IMR-90 (cell line): Measurements from ENCODE around the gene ACAP1.

ENCODE experiments used
- BHLHE40 ChIP-seq: fragments of 150-350 bp; IDR thresholded peaks from 2 replicates; pipeline ENCODE4 v1.6.1; 2016; ENCODE audit warnings: mild to moderate bottlenecking, low read depth, low read length
- CEBPB ChIP-seq: IDR thresholded peaks from 2 replicates; pipeline ENCODE4 v1.6.1; 2012; ENCODE audit warnings: low read depth, low read length, improper control_type of control experiment
- CHD1 ChIP-seq: IDR thresholded peaks from 2 replicates; pipeline ENCODE4 v1.6.1; 2012; ENCODE audit warnings: low read depth, low read length, improper control_type of control experiment
- FOS ChIP-seq: fragments of 150-350 bp; IDR thresholded peaks from 2 replicates; pipeline ENCODE4 v1.6.1; 2016; ENCODE audit warnings: low read depth, low read length
- MAFK ChIP-seq: IDR thresholded peaks from 2 replicates; pipeline ENCODE4 v1.6.1; 2012; ENCODE audit warnings: low read depth, low read length, improper control_type of control experiment
- MXI1 ChIP-seq: IDR thresholded peaks from 2 replicates; pipeline ENCODE4 v1.6.1; 2012; ENCODE audit warnings: low read depth, mild to moderate bottlenecking, low read length, moderate library complexity, borderline replicate concordance
- POLR2A ChIP-seq: IDR thresholded peaks from 2 replicates; pipeline ENCODE4 v1.6.1; 2012; ENCODE audit warnings: mild to moderate bottlenecking, low read depth, low read length
- RAD21 ChIP-seq: IDR thresholded peaks from 2 replicates; pipeline ENCODE4 v1.6.1; 2012; ENCODE audit warnings: low read length, improper control_type of control experiment
- RFX5 ChIP-seq: IDR thresholded peaks from 2 replicates; pipeline ENCODE4 v1.8.0; 2012; ENCODE audit warnings: low read depth, mild to moderate bottlenecking, low read length, moderate library complexity
- SMC3 ChIP-seq: fragments of 150-350 bp; IDR thresholded peaks from 2 replicates; pipeline ENCODE4 v1.6.1; 2016; ENCODE audit warnings: low read depth, mild to moderate bottlenecking, antibody characterized with exemption, low read length, moderate library complexity
- TF ChIP-seq, protein P1 (sequence below): conservative IDR thresholded peaks from 2 replicates; pipeline ENCODE4 v1.5.1; 2012; ENCODE audit warnings: mild to moderate bottlenecking, low read depth, low read length, improper control_type of control experiment
- TF ChIP-seq, protein P2 (sequence below): fragments of 150-350 bp; IDR thresholded peaks from 2 replicates; pipeline ENCODE4 v1.6.1; 2017; ENCODE audit warnings: mild to moderate bottlenecking, antibody characterized with exemption, low read length, low read depth
- TF ChIP-seq, protein P3 (sequence below): fragments of 150-350 bp; IDR thresholded peaks from 2 replicates; pipeline ENCODE4 v1.6.1; 2016; ENCODE audit warnings: low read depth, mild to moderate bottlenecking, low read length, moderate library complexity, borderline replicate concordance

DNA sequence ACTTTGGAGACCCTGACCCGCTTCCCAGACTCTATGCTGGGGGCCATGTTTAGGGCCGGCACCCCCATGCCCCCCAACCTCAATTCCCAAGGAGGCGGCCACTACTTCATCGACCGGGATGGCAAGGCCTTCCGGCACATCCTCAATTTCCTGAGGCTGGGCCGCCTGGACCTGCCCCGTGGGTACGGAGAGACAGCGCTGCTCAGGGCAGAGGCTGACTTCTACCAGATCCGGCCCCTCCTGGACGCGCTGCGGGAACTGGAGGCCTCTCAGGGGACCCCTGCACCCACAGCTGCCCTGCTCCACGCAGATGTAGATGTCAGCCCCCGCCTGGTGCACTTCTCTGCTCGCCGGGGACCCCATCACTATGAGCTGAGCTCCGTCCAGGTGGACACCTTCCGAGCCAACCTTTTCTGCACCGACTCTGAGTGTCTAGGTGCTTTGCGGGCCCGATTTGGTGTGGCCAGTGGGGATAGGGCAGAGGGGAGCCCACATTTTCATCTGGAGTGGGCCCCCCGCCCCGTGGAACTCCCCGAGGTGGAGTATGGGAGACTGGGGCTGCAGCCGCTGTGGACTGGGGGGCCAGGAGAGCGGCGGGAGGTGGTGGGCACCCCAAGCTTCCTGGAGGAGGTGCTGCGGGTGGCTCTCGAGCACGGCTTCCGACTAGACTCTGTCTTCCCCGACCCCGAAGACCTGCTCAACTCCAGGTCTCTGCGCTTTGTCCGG is 16.7 kb downstream of the ACAP1 start:
- TF ChIP-seq RAD21 (no peak), CEBPB (no peak), MAFK (no peak), BHLHE40 (no peak), POLR2A (no peak), MXI1 (no peak), RFX5 (no peak), CHD1 (no peak), SMC3 (no peak), FOS (no peak)
- TF ChIP-seq, protein P1, sequence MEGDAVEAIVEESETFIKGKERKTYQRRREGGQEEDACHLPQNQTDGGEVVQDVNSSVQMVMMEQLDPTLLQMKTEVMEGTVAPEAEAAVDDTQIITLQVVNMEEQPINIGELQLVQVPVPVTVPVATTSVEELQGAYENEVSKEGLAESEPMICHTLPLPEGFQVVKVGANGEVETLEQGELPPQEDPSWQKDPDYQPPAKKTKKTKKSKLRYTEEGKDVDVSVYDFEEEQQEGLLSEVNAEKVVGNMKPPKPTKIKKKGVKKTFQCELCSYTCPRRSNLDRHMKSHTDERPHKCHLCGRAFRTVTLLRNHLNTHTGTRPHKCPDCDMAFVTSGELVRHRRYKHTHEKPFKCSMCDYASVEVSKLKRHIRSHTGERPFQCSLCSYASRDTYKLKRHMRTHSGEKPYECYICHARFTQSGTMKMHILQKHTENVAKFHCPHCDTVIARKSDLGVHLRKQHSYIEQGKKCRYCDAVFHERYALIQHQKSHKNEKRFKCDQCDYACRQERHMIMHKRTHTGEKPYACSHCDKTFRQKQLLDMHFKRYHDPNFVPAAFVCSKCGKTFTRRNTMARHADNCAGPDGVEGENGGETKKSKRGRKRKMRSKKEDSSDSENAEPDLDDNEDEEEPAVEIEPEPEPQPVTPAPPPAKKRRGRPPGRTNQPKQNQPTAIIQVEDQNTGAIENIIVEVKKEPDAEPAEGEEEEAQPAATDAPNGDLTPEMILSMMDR, result no peak
- TF ChIP-seq, protein P2, sequence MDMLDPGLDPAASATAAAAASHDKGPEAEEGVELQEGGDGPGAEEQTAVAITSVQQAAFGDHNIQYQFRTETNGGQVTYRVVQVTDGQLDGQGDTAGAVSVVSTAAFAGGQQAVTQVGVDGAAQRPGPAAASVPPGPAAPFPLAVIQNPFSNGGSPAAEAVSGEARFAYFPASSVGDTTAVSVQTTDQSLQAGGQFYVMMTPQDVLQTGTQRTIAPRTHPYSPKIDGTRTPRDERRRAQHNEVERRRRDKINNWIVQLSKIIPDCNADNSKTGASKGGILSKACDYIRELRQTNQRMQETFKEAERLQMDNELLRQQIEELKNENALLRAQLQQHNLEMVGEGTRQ, result no peak
- TF ChIP-seq, protein P3, sequence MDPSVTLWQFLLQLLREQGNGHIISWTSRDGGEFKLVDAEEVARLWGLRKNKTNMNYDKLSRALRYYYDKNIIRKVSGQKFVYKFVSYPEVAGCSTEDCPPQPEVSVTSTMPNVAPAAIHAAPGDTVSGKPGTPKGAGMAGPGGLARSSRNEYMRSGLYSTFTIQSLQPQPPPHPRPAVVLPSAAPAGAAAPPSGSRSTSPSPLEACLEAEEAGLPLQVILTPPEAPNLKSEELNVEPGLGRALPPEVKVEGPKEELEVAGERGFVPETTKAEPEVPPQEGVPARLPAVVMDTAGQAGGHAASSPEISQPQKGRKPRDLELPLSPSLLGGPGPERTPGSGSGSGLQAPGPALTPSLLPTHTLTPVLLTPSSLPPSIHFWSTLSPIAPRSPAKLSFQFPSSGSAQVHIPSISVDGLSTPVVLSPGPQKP, result no peak
